Omental fat pad (tissue), 4 donors: Measurements from ENCODE around the gene CDKL5. TPM values are rescaled to one million over a fixed set of nuclear protein-coding genes. Genes with fewer than 3 reads are reported as not detected.

Experiments used
- ATAC-seq: fragments of 150-250 bp; one replicate; pipeline ENCODE4 v1.9.1; 2016; ENCODE audit warnings: mild to moderate bottlenecking, moderate library complexity; ENCODE audit not compliant: low FRiP score
- DNase-seq: peaks from one replicate; pipeline ENCODE4 v3.0.0-alpha.2; 2019; ENCODE audit warnings: low spot score
- CTCF ChIP-seq, 3 donors: fragments of 450-650 bp; IDR thresholded peaks; one replicate each; pipeline ENCODE4 v1.5.1; 2016 to 2017; ENCODE audit warnings: antibody characterized with exemption in 3 of 3, mild to moderate bottlenecking in 3 of 3, moderate library complexity in 2 of 3
- total RNA-seq, 4 donors: library from RNA; depleted of rRNA; stranded (reverse); fragments of >200 nt; gene quantifications; one replicate each; pipeline ENCODE4 v1.1.0, GENCODE V29; 2016

Gene CDKL5
- total RNA-seq, 4 donors from 2014 or later, result 1.9 to 8.5 (median 4.3) TPM

GRCh38 chrX:18620349-18620748, 194.9 kb downstream of the CDKL5 start:
- no peak for TF ChIP-seq CTCF (IDR thresholded peaks at IDR 0.05)
- DNase-seq (no peak), ATAC-seq (no peak)

- ATAC-seq (no peak), DNase-seq (no peak)
- no peak for TF ChIP-seq CTCF (IDR thresholded peaks at IDR 0.05)
Observed at GRCh38 chrX:18624599-18624998, 199.2 kb downstream of the CDKL5 start.

- DNase-seq (no peak), ATAC-seq (no peak)
- TF ChIP-seq CTCF (IDR thresholded peaks at IDR 0.05), result no peak
Observed at GRCh38 chrX:18630934-18631333, 205.5 kb downstream of the CDKL5 start.

GRCh38 chrX:18638398-18638797, 213.0 kb downstream of the CDKL5 start:
- TF ChIP-seq CTCF (IDR thresholded peaks at IDR 0.05), result no peak
- DNase-seq, result no peak
- no peak for ATAC-seq

- DNase-seq (no peak), ATAC-seq (no peak)
- no peak for TF ChIP-seq CTCF (IDR thresholded peaks at IDR 0.05)
Observed at GRCh38 chrX:18639280-18639679, 213.9 kb downstream of the CDKL5 start.

- no peak for TF ChIP-seq CTCF (IDR thresholded peaks at IDR 0.05)
- ATAC-seq (no peak), DNase-seq (no peak)
Observed at GRCh38 chrX:18640686-18641085, 215.3 kb downstream of the CDKL5 start.

GRCh38 chrX:18643243-18643642, 217.8 kb downstream of the CDKL5 start:
- TF ChIP-seq CTCF (IDR thresholded peaks at IDR 0.05), result no peak
- no peak for ATAC-seq
- DNase-seq, result no peak
